GM13977 (cell line): ENCODE measurements around the gene LINS1.
"Not testable (repeated sequence)": the region's sequence is repeated elsewhere in the genome, so short reads cannot be mapped to it uniquely, and the experiment has no call there.

ENCODE experiments used
- DNase-seq: peaks from one replicate; pipeline ENCODE4 v3.0.0; 2012; ENCODE audit warnings: low spot score
- CTCF ChIP-seq: IDR thresholded peaks from 2 replicates; pipeline ENCODE4 v1.5.1; 2012; ENCODE audit warnings: mild to moderate bottlenecking, control low read depth; ENCODE audit not compliant: insufficient read depth; ENCODE audit errors: extremely low read depth, missing control alignments
- in situ Hi-C: fragments of 300-500 bp; cut with MboI; formaldehyde crosslinking; loops from one replicate; pipeline ENCODE4 v1.12.0; 2022; ENCODE audit warnings: low sequenced_read_pairs, low pct_unique_long_range_greater_than_20kb, mixed read lengths, inconsistent platforms; ENCODE audit not compliant: unreplicated experiment

The LINS1 gene

GRCh38 chr15:100596792-100597191 lies 5.2 kb downstream of the LINS1 start:
- DNase-seq: peak; percentile 15
- in situ Hi-C loops: no loop called here
- no peak for TF ChIP-seq CTCF

GRCh38 chr15:100595964-100596363 lies 6.0 kb downstream of the LINS1 start:
- TF ChIP-seq CTCF: no peak
- DNase-seq: no peak
- in situ Hi-C loops: no loop called here

GRCh38 chr15:100593431-100593830 lies 8.6 kb downstream of the LINS1 start:
- in situ Hi-C loops: no loop called here
- no peak for DNase-seq
- no peak for TF ChIP-seq CTCF

- TF ChIP-seq CTCF: no peak
- DNase-seq: no peak
- in situ Hi-C loops: no loop called here
Observed at GRCh38 chr15:100592898-100593297, 9.1 kb downstream of the LINS1 start.

- no peak for DNase-seq
- TF ChIP-seq CTCF: no peak
- in situ Hi-C loops: no loop called here
Observed at GRCh38 chr15:100591835-100592234, 10.1 kb downstream of the LINS1 start.

- in situ Hi-C loops, DNase-seq: not testable (repeated sequence)
Observed at GRCh38 chr15:100591163-100591562, 10.8 kb downstream of the LINS1 start.

- no peak for TF ChIP-seq CTCF
- in situ Hi-C loops: no loop called here
- no peak for DNase-seq
Observed at GRCh38 chr15:100588638-100589242, 13.2 kb downstream of the LINS1 start.
